GM12874 (cell line): Measurements from ENCODE around the gene TMED7.

ENCODE experiments used
- TF ChIP-seq, protein P1 (sequence below): IDR thresholded peaks from 2 replicates; pipeline ENCODE4 v1.5.1; 2011; ENCODE audit warnings: low read depth, mild to moderate bottlenecking, control low read depth, low read length, moderate library complexity; ENCODE audit not compliant: insufficient read depth

TMED7 gene

DNA sequence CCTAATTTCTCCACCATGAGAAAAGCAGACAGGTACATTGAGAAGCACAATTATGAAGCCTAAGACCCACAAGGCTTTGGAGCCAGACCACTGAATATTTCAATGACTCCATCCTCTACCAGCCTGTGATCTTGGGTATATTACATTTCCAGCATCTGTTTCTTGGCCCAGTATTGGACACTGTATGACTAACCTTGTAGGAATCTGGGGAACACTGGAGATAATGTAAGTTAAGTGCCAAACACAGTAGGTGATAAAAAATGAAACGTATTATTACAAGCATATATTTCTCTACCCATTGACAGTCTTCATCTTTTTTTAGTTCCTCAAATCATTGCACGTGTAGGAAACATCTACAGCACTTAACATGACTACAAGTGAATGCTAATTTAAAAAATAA is 52.7 kb downstream of the TMED7 start:
- TF ChIP-seq, protein P1, sequence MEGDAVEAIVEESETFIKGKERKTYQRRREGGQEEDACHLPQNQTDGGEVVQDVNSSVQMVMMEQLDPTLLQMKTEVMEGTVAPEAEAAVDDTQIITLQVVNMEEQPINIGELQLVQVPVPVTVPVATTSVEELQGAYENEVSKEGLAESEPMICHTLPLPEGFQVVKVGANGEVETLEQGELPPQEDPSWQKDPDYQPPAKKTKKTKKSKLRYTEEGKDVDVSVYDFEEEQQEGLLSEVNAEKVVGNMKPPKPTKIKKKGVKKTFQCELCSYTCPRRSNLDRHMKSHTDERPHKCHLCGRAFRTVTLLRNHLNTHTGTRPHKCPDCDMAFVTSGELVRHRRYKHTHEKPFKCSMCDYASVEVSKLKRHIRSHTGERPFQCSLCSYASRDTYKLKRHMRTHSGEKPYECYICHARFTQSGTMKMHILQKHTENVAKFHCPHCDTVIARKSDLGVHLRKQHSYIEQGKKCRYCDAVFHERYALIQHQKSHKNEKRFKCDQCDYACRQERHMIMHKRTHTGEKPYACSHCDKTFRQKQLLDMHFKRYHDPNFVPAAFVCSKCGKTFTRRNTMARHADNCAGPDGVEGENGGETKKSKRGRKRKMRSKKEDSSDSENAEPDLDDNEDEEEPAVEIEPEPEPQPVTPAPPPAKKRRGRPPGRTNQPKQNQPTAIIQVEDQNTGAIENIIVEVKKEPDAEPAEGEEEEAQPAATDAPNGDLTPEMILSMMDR = no peak

DNA sequence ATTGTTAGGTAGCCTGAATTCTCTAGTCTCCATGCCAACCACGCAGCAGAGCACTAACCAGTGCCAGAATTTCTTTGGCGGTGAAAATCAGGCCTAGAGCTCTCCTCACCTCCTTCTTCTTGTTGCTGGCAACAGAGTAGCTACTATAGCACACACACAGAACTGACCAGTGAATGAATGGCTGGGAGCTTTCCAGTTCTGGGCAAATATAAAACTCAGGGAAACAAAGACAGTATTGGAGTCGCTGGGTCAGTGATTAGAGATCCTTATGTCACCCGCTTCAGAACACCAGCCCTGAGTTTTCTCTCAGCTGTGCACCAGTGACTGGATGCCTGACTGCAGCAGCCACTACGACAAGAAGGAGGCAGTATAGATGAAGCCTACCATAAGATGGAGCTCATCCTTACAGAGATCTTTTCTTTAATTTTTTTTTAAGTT is 54.4 kb downstream of the TMED7 start:
- TF ChIP-seq, protein P1 = no peak

DNA sequence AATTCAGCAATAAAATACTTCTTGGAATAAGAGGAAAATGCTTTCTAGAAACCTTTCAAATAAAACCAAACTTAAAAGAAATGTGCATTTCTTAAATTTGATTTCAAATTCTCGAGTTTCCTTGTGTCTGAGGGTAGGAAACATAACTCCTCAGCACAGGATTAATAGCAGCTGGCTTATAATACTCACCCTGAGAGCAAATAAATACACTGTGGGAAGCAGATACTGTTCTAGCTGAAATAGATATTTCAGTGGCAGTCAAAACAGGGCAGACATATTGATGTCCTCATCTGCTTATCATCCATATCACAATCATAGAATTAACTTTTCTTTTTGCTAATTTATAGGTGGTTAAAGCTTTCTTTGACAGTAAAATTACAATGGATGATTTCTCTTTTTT is 57.2 kb downstream of the TMED7 start:
- TF ChIP-seq, protein P1 = no peak

DNA sequence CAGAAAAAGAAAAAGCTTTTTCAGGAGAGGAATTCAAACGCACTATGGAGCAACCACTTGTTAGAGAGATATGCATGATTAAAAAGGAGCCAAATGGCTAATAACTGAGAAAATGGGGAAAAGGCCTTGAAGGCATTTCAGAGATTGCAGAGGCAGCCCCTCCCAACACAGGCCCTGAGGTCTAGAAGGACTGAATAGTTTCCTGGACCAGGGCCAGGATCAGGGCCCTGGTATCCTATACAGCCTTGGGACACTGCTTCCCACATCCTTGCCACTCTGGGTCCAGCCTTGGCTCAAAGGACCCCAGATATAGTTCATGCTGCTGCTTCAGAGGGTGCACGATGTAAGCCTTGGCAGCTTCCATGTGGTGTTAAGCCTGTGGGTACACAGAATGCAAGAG is 60.6 kb downstream of the TMED7 start:
- TF ChIP-seq, protein P1 = no peak
